HepG2 (cell line): ENCODE measurements around the gene SHROOM2.

ENCODE experiments used
- GABPB1 ChIP-seq: IDR thresholded peaks from 2 replicates; pipeline ENCODE4 v1.6.1; 2016; ENCODE audit warnings: mild to moderate bottlenecking, missing genetic modification reagents, moderate library complexity, missing compliant biosample characterization
- POLR2A ChIP-seq, 2 experiments: IDR thresholded peaks; 2 replicates each; pipeline ENCODE4 v1.6.1; 2011; ENCODE audit warnings: low read depth in 2 of 2, low read length in 2 of 2, mild to moderate bottlenecking in 1 of 2, moderate library complexity in 1 of 2; ENCODE audit not compliant: insufficient read depth in 1 of 2

- TF ChIP-seq GABPB1 (CRISPR knock-in tag) (no peak), POLR2A (IDR thresholded peaks at IDR 0.05; ENCODE audit: insufficient read depth in 1 of 2, low read depth in 2 of 2, low read length in 2 of 2) (no peak)
Measured at GRCh38 chrX:9997524-9997923, 211.3 kb downstream of the SHROOM2 start.
